ENCODE results near the gene KSR2.

The KSR2 gene

DNA sequence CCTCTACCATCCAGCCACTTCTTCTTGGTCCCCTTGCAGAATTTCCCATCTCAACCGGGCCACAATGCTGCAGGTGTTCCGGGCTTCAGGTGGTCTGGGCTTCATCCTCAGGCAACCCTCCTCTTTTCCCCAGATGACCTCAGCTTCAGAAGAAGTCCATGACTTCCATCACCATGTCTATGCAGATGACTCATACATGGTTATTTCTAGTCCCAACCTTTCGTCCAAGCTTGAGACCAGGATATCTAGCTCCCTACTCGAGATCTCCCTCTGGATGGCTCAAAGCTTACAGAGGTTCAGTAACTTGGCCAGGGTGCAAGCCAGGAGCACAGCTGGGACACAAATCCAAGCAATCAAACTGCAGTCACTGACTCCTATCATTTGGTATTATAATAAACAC is 452.8 kb downstream of the KSR2 start:
- TF ChIP-seq ZIC2 (tag by site-specific recombination; IDR thresholded peaks at IDR 0.05) (no peak), ZNF677 (tag by site-specific recombination; IDR thresholded peaks at IDR 0.05) (no peak), ZNF610 (tag by site-specific recombination; IDR thresholded peaks at IDR 0.05; ENCODE audit: borderline replicate concordance) (no peak), ZNF473 (tag by site-specific recombination; IDR thresholded peaks at IDR 0.05) (no peak), ZNF184 (tag by site-specific recombination; IDR thresholded peaks at IDR 0.05) (no peak), BCL11A (tag by site-specific recombination; IDR thresholded peaks at IDR 0.05; ENCODE audit: low read depth) (no peak), ZNF274 (IDR thresholded peaks at IDR 0.05; ENCODE audit: low read length) (no peak), ZNF274 (tag by site-specific recombination; IDR thresholded peaks at IDR 0.05; ENCODE audit: borderline replicate concordance) (no peak)
- TF ChIP-seq, protein P1, sequence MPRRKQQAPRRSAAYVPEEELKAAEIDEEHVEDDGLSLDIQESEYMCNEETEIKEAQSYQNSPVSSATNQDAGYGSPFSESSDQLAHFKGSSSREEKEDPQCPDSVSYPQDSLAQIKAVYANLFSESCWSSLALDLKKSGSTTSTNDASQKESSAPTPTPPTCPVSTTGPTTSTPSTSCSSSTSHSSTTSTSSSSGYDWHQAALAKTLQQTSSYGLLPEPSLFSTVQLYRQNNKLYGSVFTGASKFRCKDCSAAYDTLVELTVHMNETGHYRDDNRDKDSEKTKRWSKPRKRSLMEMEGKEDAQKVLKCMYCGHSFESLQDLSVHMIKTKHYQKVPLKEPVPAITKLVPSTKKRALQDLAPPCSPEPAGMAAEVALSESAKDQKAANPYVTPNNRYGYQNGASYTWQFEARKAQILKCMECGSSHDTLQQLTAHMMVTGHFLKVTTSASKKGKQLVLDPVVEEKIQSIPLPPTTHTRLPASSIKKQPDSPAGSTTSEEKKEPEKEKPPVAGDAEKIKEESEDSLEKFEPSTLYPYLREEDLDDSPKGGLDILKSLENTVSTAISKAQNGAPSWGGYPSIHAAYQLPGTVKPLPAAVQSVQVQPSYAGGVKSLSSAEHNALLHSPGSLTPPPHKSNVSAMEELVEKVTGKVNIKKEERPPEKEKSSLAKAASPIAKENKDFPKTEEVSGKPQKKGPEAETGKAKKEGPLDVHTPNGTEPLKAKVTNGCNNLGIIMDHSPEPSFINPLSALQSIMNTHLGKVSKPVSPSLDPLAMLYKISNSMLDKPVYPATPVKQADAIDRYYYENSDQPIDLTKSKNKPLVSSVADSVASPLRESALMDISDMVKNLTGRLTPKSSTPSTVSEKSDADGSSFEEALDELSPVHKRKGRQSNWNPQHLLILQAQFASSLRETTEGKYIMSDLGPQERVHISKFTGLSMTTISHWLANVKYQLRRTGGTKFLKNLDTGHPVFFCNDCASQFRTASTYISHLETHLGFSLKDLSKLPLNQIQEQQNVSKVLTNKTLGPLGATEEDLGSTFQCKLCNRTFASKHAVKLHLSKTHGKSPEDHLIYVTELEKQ (tag by site-specific recombination; IDR thresholded peaks at IDR 0.05; ENCODE audit: borderline replicate concordance): no peak
- Histone ChIP-seq H3K4me1 (ENCODE audit: control insufficient read depth, insufficient read depth, low read length) (no peaks in the 10 kb centered on the region), H3K4me3 (ENCODE audit: low read depth, low read length) (no peak overlapping the region), H3K27ac (ENCODE audit: extremely low read depth, low read depth, low read length) (no peak overlapping the region), H3K9me3 (ENCODE audit: control insufficient read depth, insufficient read depth, low read depth, low read length) (no peaks in the 10 kb centered on the region), H3K36me3 (ENCODE audit: control insufficient read depth in 2 of 2, insufficient read depth in 1 of 2, low read length in 2 of 2) (no peaks in the 10 kb centered on the region)
- CTCF ChIA-PET: no interaction called here
- POLR2A ChIA-PET: no interaction called here

DNA sequence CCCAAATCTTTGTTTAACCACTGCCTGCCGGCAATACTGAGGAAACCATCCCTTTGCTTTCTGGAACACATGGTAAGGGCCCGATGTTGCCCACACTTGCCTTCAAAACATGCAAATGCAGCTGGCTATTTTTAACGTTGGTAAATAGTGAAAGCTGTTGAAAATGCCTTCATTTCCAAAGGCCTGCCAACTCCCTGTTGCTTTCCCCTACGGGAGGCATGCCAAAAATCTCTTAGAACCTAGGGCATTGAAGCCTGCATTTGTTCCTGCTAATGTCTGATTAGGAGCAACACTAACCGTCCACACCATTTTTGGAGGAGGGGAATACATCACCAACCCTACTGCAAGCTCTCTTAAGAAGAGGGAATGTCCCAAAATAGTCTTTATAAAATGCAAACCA is 454.8 kb downstream of the KSR2 start:
- no peaks in the 10 kb centered on the region for H3K36me3 ChIP-seq (ENCODE audit: control insufficient read depth in 2 of 2, insufficient read depth in 1 of 2, low read length in 2 of 2)
- CTCF ChIA-PET: interaction anchor here (0.7 kb wide), 1 partner anchor 37 kb away, joined by 4 read pairs; no protein-coding TSS in a partner anchor
- POLR2A ChIA-PET: no interaction called here
- H3K4me3 ChIP-seq (ENCODE audit: low read depth, low read length): no peak overlapping the region
- H3K27ac ChIP-seq (ENCODE audit: extremely low read depth, low read depth, low read length): no peak overlapping the region
- no peaks in the 10 kb centered on the region for H3K9me3 ChIP-seq (ENCODE audit: control insufficient read depth, insufficient read depth, low read depth, low read length)
- H3K4me1 ChIP-seq (ENCODE audit: control insufficient read depth, insufficient read depth, low read length): no peaks in the 10 kb centered on the region
- TF ChIP-seq ZBTB48 (tag by site-specific recombination; IDR thresholded peaks at IDR 0.05) (no peak), ZFP3 (tag by site-specific recombination; IDR thresholded peaks at IDR 0.05; ENCODE audit: low read depth) (no peak), ZNF341 (tag by site-specific recombination; IDR thresholded peaks at IDR 0.05; ENCODE audit: low read depth) (no peak), ZNF654 (tag by site-specific recombination; IDR thresholded peaks at IDR 0.05; ENCODE audit: low read depth) (no peak), ZNF624 (tag by site-specific recombination; IDR thresholded peaks at IDR 0.05) (no peak), ZSCAN23 (tag by site-specific recombination; IDR thresholded peaks at IDR 0.05) (no peak), ZNF121 (tag by site-specific recombination; IDR thresholded peaks at IDR 0.05) (no peak), ZNF580 (tag by site-specific recombination; IDR thresholded peaks at IDR 0.05) (no peak), HOXD13 (CRISPR knock-in tag; IDR thresholded peaks at IDR 0.05; ENCODE audit: borderline replicate concordance) (no peak), YY2 (tag by site-specific recombination; IDR thresholded peaks at IDR 0.05) (no peak), MYNN (tag by site-specific recombination; IDR thresholded peaks at IDR 0.05; ENCODE audit: borderline replicate concordance) (no peak), ZNF16 (tag by site-specific recombination; IDR thresholded peaks at IDR 0.05; ENCODE audit: low read depth) (no peak), ZNF133 (tag by site-specific recombination; IDR thresholded peaks at IDR 0.05) (no peak), ZNF449 (tag by site-specific recombination; IDR thresholded peaks at IDR 0.05) (no peak), ZBTB1 (tag by site-specific recombination; IDR thresholded peaks at IDR 0.05) (no peak), ZFP69B (tag by site-specific recombination; IDR thresholded peaks at IDR 0.05) (no peak), ZNF202 (tag by site-specific recombination; IDR thresholded peaks at IDR 0.05; ENCODE audit: borderline replicate concordance) (no peak)
- TF ChIP-seq, protein P1 (tag by site-specific recombination; IDR thresholded peaks at IDR 0.05; ENCODE audit: borderline replicate concordance): no peak

Data from HEK293 (cell line).